Kidney (tissue), 14 donors: ENCODE data around the gene ACTR8. TPM values are rescaled to one million over a fixed set of nuclear protein-coding genes. Genes with fewer than 3 reads are reported as not detected.

Experiments used
- DNase-seq, 5 donors: peaks; one replicate each; pipeline ENCODE4 v3.0.0-alpha.2; 2013 to 2020
- FAIRE-seq: peaks from 2 replicates; lab custom pipeline; 2012; peaks lifted over from hg19 to GRCh38; lab: Jason Lieb, UNC
- H3K27ac ChIP-seq, 2 donors: one replicate each; pipeline ENCODE4 v1.7.0; 2013; ENCODE audit warnings: low read depth in 2 of 2, low read length in 2 of 2, inconsistent platforms in 1 of 2
- H3K27me3 ChIP-seq: one replicate; pipeline ENCODE4 v1.7.1; 2013; ENCODE audit warnings: low read length, inconsistent platforms; ENCODE audit not compliant: control insufficient read depth, insufficient read depth
- H3K36me3 ChIP-seq, 3 donors: one replicate each; pipeline versions ENCODE4 v1.7.0 to v1.7.1; 2013; ENCODE audit warnings: low read length in 3 of 3, control low read depth in 1 of 3, inconsistent platforms in 1 of 3; ENCODE audit not compliant: insufficient read depth in 3 of 3, control insufficient read depth in 2 of 3
- H3K4me1 ChIP-seq, 3 donors: one replicate each; pipeline versions ENCODE4 v1.7.0 to v1.7.1; 2013; ENCODE audit warnings: low read length in 3 of 3, inconsistent platforms in 1 of 3, low read depth in 1 of 3; ENCODE audit not compliant: control insufficient read depth in 2 of 3, insufficient read depth in 2 of 3
- H3K4me3 ChIP-seq, 3 donors: one replicate each; pipeline versions ENCODE4 v1.7.0 to v1.8.1; 2013; ENCODE audit warnings: low read length in 3 of 3, control low read depth in 1 of 3, inconsistent platforms in 1 of 3
- H3K9ac ChIP-seq, 3 donors: one replicate each; pipeline versions ENCODE4 v1.7.0 to v1.7.1; 2013; ENCODE audit warnings: low read length in 3 of 3, control low read depth in 1 of 3, inconsistent platforms in 1 of 3
- H3K9me3 ChIP-seq, 3 donors: one replicate each; pipeline versions ENCODE4 v1.7.0 to v1.7.1; 2013; ENCODE audit warnings: low read length in 3 of 3, control low read depth in 1 of 3, inconsistent platforms in 1 of 3; ENCODE audit not compliant: control insufficient read depth in 2 of 3, insufficient read depth in 1 of 3
- CTCF ChIP-seq: IDR thresholded peaks from 3 replicates; pipeline ENCODE4 v1.5.1; 2012; ENCODE audit warnings: mild to moderate bottlenecking, moderate library complexity, borderline replicate concordance; ENCODE audit not compliant: insufficient read depth; ENCODE audit errors: extremely low read depth
- intact Hi-C: fragments of 100-400 bp; cut with DNase I; formaldehyde crosslinking; loops from one replicate; pipeline ENCODE4 v1.11.1; 2022
- polyA plus RNA-seq: library from polyadenylated mRNA; stranded (reverse); fragments of 350-450 nt; fragmentation: Illumina TruSeq; extraction: RNeasy Lipid Tissue Mini Kit (QIAGEN cat#74804); gene quantifications from one replicate; pipeline ENCODE4 v1.2.3, GENCODE V29; 2014; ENCODE audit warnings: low read depth, low replicate concordance; ENCODE audit not compliant: insufficient read depth
- total RNA-seq: library from RNA; stranded (reverse); fragmentation: NEBNext Ultra II Directional; extraction: Animal tissue kit (Norgen Biotek cat#: 25700); gene quantifications from one replicate; pipeline ENCODE4 v1.2.1, GENCODE V29; 2021
- donor health status: control.
- donor health status: control.
- donor health status: control.
- donor health status: control.
- donor health status: control.
- donor health status: DM: yes; HTN: yes; CAD: no.
- donor health status: Normal renal cell carcinoma (clear cell type).

ACTR8 gene
- total and polyA plus RNA-seq, 2 donors from 2014 or later: 20.4 to 29.6 TPM

GRCh38 chr3:53837331-53837730, 44.6 kb downstream of the ACTR8 start:
- intact Hi-C loops: no loop called here
- H3K9me3 ChIP-seq: no peaks in the 10 kb centered on the region
- FAIRE-seq: no peak
- H3K4me1 ChIP-seq: peaks cover 0 to 15% (median 1%) of the 10 kb centered on the region in 3 donors
- no peak overlapping the region for H3K4me3 ChIP-seq
- DNase-seq: peak in 1 of 5 donors; percentile 24
- TF ChIP-seq CTCF: no peak
- no peak overlapping the region for H3K27ac ChIP-seq
- no peak overlapping the region for H3K9ac ChIP-seq
- H3K27me3 ChIP-seq: no peaks in the 10 kb centered on the region
- H3K36me3 ChIP-seq: peaks cover 0 to 4% (median 0%) of the 10 kb centered on the region in 3 donors

GRCh38 chr3:53836084-53836872, 45.7 kb downstream of the ACTR8 start:
- TF ChIP-seq CTCF: no peak
- Histone ChIP-seq H3K9ac (no peak overlapping the region), H3K4me3 (no peak overlapping the region), H3K27ac (no peak overlapping the region), H3K4me1 (peaks cover 0 to 11% (median 0%) of the 10 kb centered on the region in 3 donors), H3K36me3 (peaks cover 0 to 4% (median 0%) of the 10 kb centered on the region in 3 donors), H3K27me3 (no peaks in the 10 kb centered on the region), H3K9me3 (no peaks in the 10 kb centered on the region)
- intact Hi-C loops: no loop called here
- FAIRE-seq (no peak), DNase-seq (peak in 1 of 5 donors; percentile 19)

DNA sequence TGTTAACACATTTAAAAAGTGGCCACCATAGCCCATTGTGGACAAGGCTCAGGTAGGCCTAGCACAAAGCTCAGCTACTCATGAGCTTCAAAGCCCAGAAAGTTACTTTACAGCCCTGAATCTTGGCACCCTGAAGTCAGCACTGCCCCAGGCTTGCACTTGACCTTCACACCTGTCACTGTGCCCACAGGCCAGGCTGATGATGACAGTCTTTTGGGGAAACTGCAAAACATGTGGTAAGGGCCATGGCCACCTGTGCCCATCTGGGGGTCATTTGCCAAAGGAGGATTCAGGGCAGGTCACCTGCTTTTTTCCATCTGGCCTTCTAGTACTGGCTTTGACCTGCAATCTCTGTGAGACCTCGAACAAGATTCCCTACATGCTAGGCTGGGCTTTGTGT, 46.7 kb downstream of the ACTR8 start:
- peaks cover 0 to 5% (median 0%) of the 10 kb centered on the region in 3 donors for H3K4me1 ChIP-seq
- no peaks in the 10 kb centered on the region for H3K27me3 ChIP-seq
- intact Hi-C loops: no loop called here
- H3K36me3 ChIP-seq: peaks cover 0 to 4% (median 0%) of the 10 kb centered on the region in 3 donors
- no peak overlapping the region for H3K9ac ChIP-seq
- TF ChIP-seq CTCF: no peak
- peak in 1 of 5 donors; percentile 20 for DNase-seq
- H3K27ac ChIP-seq: no peak overlapping the region
- FAIRE-seq: no peak
- H3K9me3 ChIP-seq: no peaks in the 10 kb centered on the region
- H3K4me3 ChIP-seq: no peak overlapping the region
